KMS-11 (cell line): ENCODE results near the gene MCF2L.

Experiments used
- H2AFZ ChIP-seq: fragments of 200-600 bp; sonication (generic); 2 replicates; pipeline ENCODE4 v1.6.1; 2016; ENCODE audit warnings: antibody characterized with exemption, mixed run types, low read depth
- H3K27ac ChIP-seq: fragments of 200-600 bp; sonication (generic); 2 replicates; pipeline ENCODE4 v1.6.1; 2016; ENCODE audit warnings: mild to moderate bottlenecking, mixed run types
- H3K27me3 ChIP-seq: fragments of 200-600 bp; sonication (generic); 2 replicates; pipeline ENCODE4 v1.6.1; 2017; ENCODE audit warnings: mild to moderate bottlenecking, low read depth, mixed run types, moderate library complexity; ENCODE audit not compliant: insufficient read depth
- H3K36me3 ChIP-seq: fragments of 200-600 bp; sonication (generic); 2 replicates; pipeline ENCODE4 v1.6.1; 2017; ENCODE audit warnings: mild to moderate bottlenecking, mixed run types; ENCODE audit not compliant: insufficient read depth
- H3K4me1 ChIP-seq: fragments of 200-600 bp; sonication (generic); 2 replicates; pipeline ENCODE4 v1.6.1; 2016; ENCODE audit warnings: mild to moderate bottlenecking, low read depth, mixed run types; ENCODE audit not compliant: poor library complexity, severe bottlenecking
- H3K4me2 ChIP-seq: fragments of 200-600 bp; sonication (generic); 2 replicates; pipeline ENCODE4 v1.7.0; 2016; ENCODE audit warnings: mild to moderate bottlenecking, mixed run types
- H3K4me3 ChIP-seq: fragments of 200-600 bp; sonication (generic); IDR thresholded peaks from 2 replicates; pipeline ENCODE4 v1.6.1; 2017; ENCODE audit warnings: low read depth, low read length, mixed read lengths; ENCODE audit not compliant: insufficient read depth
- H3K79me2 ChIP-seq: fragments of 200-600 bp; sonication (generic); 2 replicates; pipeline ENCODE4 v1.6.1; 2016; ENCODE audit warnings: low read depth, mixed run types; ENCODE audit not compliant: insufficient read depth
- H3K9ac ChIP-seq: fragments of 200-600 bp; sonication (generic); 2 replicates; pipeline ENCODE4 v1.6.1; 2016; ENCODE audit warnings: mild to moderate bottlenecking, mixed run types
- H4K20me1 ChIP-seq: fragments of 200-600 bp; sonication (generic); 2 replicates; pipeline ENCODE4 v1.6.1; 2016; ENCODE audit warnings: mild to moderate bottlenecking, mixed run types; ENCODE audit not compliant: insufficient read depth
- TF ChIP-seq, protein P1 (sequence below): fragments of 200-600 bp; sonication (generic); conservative IDR thresholded peaks from 2 replicates; pipeline ENCODE4 v1.6.1; 2017; ENCODE audit warnings: low read depth, mild to moderate bottlenecking, antibody characterized with exemption, low read length, moderate library complexity, mixed read lengths

The MCF2L gene

DNA sequence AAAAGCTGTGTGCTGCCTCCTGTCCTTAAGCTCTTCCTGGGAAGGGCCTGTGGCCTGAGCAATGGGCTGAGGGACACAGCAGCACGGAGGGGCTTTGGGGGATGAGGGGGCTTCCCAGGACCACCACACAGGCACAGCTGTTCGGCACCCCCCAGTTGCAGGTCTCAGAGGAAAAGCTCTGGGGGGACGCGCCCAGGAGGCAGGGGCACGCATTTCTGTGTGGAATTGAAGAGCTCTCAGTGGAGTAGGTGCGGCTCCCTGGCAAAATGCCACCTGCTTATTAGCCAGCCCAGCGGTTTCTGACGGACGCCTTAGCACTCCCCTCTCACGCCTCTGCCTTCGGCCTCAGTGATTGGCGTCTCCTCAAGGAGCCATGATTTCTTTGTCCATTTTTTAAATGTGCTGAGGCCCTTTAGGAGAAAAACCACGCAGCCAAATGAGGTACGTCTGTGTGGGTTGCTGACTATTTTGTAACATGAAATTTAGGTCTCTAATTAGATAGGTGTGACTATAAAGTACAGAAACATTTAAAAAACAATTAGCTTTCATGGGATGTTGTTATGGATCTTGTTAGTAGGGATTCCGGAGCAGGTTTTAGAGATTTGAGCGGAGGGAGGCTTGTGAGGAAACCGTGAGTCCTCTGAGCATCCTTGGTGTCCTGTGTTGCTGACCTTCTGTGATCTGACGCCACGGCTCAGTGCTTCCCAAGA is 4.0 kb downstream of the MCF2L start:
- Histone ChIP-seq H3K79me2 (no peaks in the 10 kb centered on the region), H2AFZ (no peak overlapping the region), H3K4me1 (peaks cover 6% of the 10 kb centered on the region), H3K4me2 (no peak overlapping the region), H3K9ac (no peak overlapping the region), H3K27ac (no peak overlapping the region), H3K27me3 (no peaks in the 10 kb centered on the region), H3K4me3 (no peak overlapping the region), H3K36me3 (no peaks in the 10 kb centered on the region), H4K20me1 (no peaks in the 10 kb centered on the region)
- TF ChIP-seq, protein P1, sequence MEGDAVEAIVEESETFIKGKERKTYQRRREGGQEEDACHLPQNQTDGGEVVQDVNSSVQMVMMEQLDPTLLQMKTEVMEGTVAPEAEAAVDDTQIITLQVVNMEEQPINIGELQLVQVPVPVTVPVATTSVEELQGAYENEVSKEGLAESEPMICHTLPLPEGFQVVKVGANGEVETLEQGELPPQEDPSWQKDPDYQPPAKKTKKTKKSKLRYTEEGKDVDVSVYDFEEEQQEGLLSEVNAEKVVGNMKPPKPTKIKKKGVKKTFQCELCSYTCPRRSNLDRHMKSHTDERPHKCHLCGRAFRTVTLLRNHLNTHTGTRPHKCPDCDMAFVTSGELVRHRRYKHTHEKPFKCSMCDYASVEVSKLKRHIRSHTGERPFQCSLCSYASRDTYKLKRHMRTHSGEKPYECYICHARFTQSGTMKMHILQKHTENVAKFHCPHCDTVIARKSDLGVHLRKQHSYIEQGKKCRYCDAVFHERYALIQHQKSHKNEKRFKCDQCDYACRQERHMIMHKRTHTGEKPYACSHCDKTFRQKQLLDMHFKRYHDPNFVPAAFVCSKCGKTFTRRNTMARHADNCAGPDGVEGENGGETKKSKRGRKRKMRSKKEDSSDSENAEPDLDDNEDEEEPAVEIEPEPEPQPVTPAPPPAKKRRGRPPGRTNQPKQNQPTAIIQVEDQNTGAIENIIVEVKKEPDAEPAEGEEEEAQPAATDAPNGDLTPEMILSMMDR = no peak

DNA sequence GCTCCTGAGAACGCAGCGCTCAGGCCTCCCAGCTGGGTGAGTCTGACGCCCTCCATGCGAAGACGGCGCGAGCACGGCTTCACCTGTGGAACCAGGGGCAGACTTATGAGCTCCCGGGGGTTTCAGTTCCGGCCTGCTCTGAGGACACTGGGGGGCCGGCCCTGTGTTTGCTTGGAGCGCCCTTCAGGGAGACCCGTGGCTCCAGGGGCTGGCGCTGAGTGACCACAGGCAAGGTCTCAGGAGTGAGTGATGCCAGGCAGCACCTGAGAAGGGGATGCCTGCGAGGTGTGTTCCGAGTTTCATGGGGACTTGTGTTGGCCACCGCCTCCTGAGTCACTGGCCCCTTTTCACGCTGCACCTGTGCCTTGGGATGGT is 4.5 kb downstream of the MCF2L start:
- Histone ChIP-seq H3K4me3 (no peak overlapping the region), H3K4me2 (no peak overlapping the region), H2AFZ (no peak overlapping the region), H3K27ac (no peak overlapping the region), H4K20me1 (no peaks in the 10 kb centered on the region), H3K36me3 (no peaks in the 10 kb centered on the region), H3K79me2 (no peaks in the 10 kb centered on the region), H3K9ac (no peak overlapping the region), H3K4me1 (peaks cover 6% of the 10 kb centered on the region), H3K27me3 (no peaks in the 10 kb centered on the region)
- TF ChIP-seq, protein P1 = no peak

DNA sequence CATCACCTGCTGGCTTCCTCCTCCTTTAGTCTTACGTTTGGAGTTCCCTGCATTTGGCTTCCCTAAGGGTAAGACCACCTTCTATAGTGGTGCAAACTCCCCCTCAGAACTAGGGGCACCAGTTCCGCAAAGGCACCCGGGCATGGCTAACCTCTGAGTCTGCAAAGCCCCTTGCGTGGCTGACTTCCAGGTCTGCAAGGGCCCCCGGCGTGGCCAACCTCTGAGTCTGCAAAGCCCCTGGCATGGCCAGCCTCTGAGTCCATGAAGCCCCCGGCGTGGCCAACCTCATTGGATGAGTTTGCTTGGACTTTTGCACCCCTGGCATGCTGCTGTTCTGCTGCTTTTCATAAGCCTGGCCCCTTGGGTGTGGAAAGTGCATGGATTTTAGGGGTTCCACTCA is 5.1 kb downstream of the MCF2L start:
- Histone ChIP-seq H3K36me3 (no peaks in the 10 kb centered on the region), H3K4me2 (no peak overlapping the region), H3K4me1 (peaks cover 6% of the 10 kb centered on the region), H3K27me3 (no peaks in the 10 kb centered on the region), H3K9ac (no peak overlapping the region), H3K4me3 (no peak overlapping the region), H4K20me1 (no peaks in the 10 kb centered on the region), H3K79me2 (no peaks in the 10 kb centered on the region), H2AFZ (no peak overlapping the region), H3K27ac (no peak overlapping the region)
- TF ChIP-seq, protein P1 = no peak

DNA sequence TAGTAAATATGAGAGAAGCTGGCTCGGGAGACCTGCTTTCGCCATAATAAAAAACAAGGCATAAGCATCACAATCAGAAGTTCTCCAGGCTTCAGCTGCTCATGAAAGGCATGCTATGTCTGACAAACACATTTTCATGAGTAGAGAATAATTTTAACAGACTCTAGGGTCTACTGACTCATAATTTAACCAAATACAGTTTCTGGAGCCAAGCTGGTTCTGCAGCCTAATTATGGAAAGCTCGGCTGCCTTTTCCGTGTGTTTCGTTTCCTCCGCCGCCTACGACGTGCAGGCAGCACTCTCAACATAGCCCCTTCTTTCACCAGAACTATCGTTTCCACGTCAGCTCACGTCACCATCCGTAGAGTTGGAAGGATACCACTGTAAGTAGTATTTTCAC is 5.7 kb downstream of the MCF2L start:
- TF ChIP-seq, protein P1 = no peak
- no peak overlapping the region for H3K27ac ChIP-seq

More for the DNA sequence above, 5.7 kb downstream of the MCF2L start:
- no peaks in the 10 kb centered on the region for H3K79me2 ChIP-seq
- no peaks in the 10 kb centered on the region for H4K20me1 ChIP-seq
- no peaks in the 10 kb centered on the region for H3K27me3 ChIP-seq
- H2AFZ ChIP-seq = no peak overlapping the region
- no peak overlapping the region for H3K4me2 ChIP-seq
- no peak overlapping the region for H3K9ac ChIP-seq
- no peak overlapping the region for H3K4me3 ChIP-seq
- H3K4me1 ChIP-seq = peaks cover 3% of the 10 kb centered on the region
- no peaks in the 10 kb centered on the region for H3K36me3 ChIP-seq
